WTC11 (cell line): ENCODE data around the gene TULP1. TPM values are rescaled to one million over a fixed set of nuclear protein-coding genes. Genes with fewer than 3 reads are reported as not detected.

Experiments
- ATAC-seq: fragments of 200-7000 bp; cut with Tn5 transposase; 2 replicates; pipeline ENCODE4 v1.10.0; 2021; ENCODE audit warnings: mild to moderate bottlenecking, moderate library complexity
- CTCF ChIA-PET: fragments of 300-600 bp; sonication (Branson Sonifier 250); formaldehyde crosslinking; loops from one replicate; lab custom pipeline; 2021; ENCODE audit warnings: antibody characterized with exemption; lab: Charles Lee
- POLR2A ChIA-PET: fragments of 350-600 bp; sonication (Branson Sonifier 250); formaldehyde crosslinking; loops from one replicate; lab custom pipeline; 2021; ENCODE audit warnings: antibody characterized with exemption; lab: Charles Lee
- DNase-seq: peaks from one replicate; pipeline ENCODE4 v3.0.0; 2021; ENCODE audit warnings: low spot score
- H3K27ac Mint-ChIP-seq: 2 replicates; pipeline ENCODE4 v1.8.0; 2021; ENCODE audit warnings: mixed read lengths
- H3K27me3 Mint-ChIP-seq: 2 replicates; pipeline ENCODE4 v1.8.0; 2021; ENCODE audit warnings: low read depth, mild to moderate bottlenecking, moderate library complexity, mixed read lengths
- H3K36me3 Mint-ChIP-seq: 2 replicates; pipeline ENCODE4 v1.8.0; 2021; ENCODE audit warnings: mixed read lengths
- H3K4me1 Mint-ChIP-seq: 2 replicates; pipeline ENCODE4 v1.8.0; 2022; ENCODE audit warnings: mixed read lengths
- H3K4me3 Mint-ChIP-seq: 2 replicates; pipeline ENCODE4 v1.8.0; 2021; ENCODE audit warnings: mild to moderate bottlenecking, moderate library complexity, mixed read lengths
- H3K9me3 Mint-ChIP-seq: 2 replicates; pipeline ENCODE4 v1.8.0; 2021; ENCODE audit warnings: mixed read lengths
- ELF4 ChIP-seq: sonication (generic); formaldehyde crosslinking; IDR thresholded peaks from 2 replicates; pipeline ENCODE4 v1.8.1; 2022; ENCODE audit warnings: low read depth, mild to moderate bottlenecking, moderate library complexity, missing genetic modification reagents
- FOXJ3 ChIP-seq: sonication (generic); formaldehyde crosslinking; IDR thresholded peaks from 2 replicates; pipeline ENCODE4 v1.9.0; 2021; ENCODE audit warnings: missing genetic modification reagents, mild to moderate bottlenecking, borderline replicate concordance
- GTF2I ChIP-seq: fragments of 250-450 bp; sonication (Bioruptor Pico); conservative IDR thresholded peaks from 2 replicates; pipeline ENCODE4 v1.4.0; 2021; ENCODE audit warnings: mild to moderate bottlenecking
- NFE2L1 ChIP-seq: sonication (generic); formaldehyde crosslinking; IDR thresholded peaks from 2 replicates; pipeline ENCODE4 v1.8.1; 2023; ENCODE audit warnings: missing genetic modification reagents
- NR2C2 ChIP-seq: sonication (generic); formaldehyde crosslinking; IDR thresholded peaks from 2 replicates; pipeline ENCODE4 v1.8.0; 2022; ENCODE audit warnings: mild to moderate bottlenecking, missing genetic modification reagents
- SMAD3 ChIP-seq: sonication (generic); formaldehyde crosslinking; IDR thresholded peaks from 2 replicates; pipeline ENCODE4 v1.8.0; 2022; ENCODE audit warnings: missing genetic modification reagents, mild to moderate bottlenecking, borderline replicate concordance
- ZNF232 ChIP-seq: sonication (generic); formaldehyde crosslinking; IDR thresholded peaks from 2 replicates; pipeline ENCODE4 v1.8.0; 2022; ENCODE audit warnings: mild to moderate bottlenecking, missing genetic modification reagents
- ZNF423 ChIP-seq: fragments of 250-450 bp; sonication (Bioruptor Pico); IDR thresholded peaks from 2 replicates; pipeline ENCODE4 v2.1.2; 2022; ENCODE audit warnings: mild to moderate bottlenecking, moderate library complexity
- total RNA-seq: library from RNA; stranded (reverse); gene quantifications from 3 replicates; pipeline ENCODE4 v1.2.3, GENCODE V29; 2021
- TF ChIP-seq, protein P1 (sequence below): fragments of 250-450 bp; sonication (Bioruptor Pico); IDR thresholded peaks from 2 replicates; pipeline ENCODE4 v1.9.0; 2021; ENCODE audit warnings: mild to moderate bottlenecking, borderline replicate concordance
- TF ChIP-seq, protein P2 (sequence below): sonication (generic); formaldehyde crosslinking; IDR thresholded peaks from 2 replicates; pipeline ENCODE4 v1.8.1; 2023; ENCODE audit warnings: mild to moderate bottlenecking, missing genetic modification reagents
- TF ChIP-seq, protein P3 (sequence below): fragments of 250-450 bp; sonication (Bioruptor Pico); IDR thresholded peaks from 2 replicates; pipeline ENCODE4 v1.9.0; 2021; ENCODE audit warnings: mild to moderate bottlenecking
- TF ChIP-seq, protein P4 (sequence below): fragments of 250-450 bp; sonication (Bioruptor Pico); conservative IDR thresholded peaks from 2 replicates; pipeline ENCODE4 v1.9.0; 2021; ENCODE audit warnings: mild to moderate bottlenecking
- TF ChIP-seq, protein P5 (sequence below): sonication (generic); formaldehyde crosslinking; IDR thresholded peaks from 2 replicates; pipeline ENCODE4 v1.8.1; 2023; ENCODE audit warnings: mild to moderate bottlenecking, missing genetic modification reagents, moderate library complexity
- TF ChIP-seq, protein P6 (sequence below): sonication (generic); formaldehyde crosslinking; IDR thresholded peaks from 2 replicates; pipeline ENCODE4 v1.8.0; 2022; ENCODE audit warnings: mild to moderate bottlenecking, missing genetic modification reagents
- TF ChIP-seq, protein P7 (sequence below): sonication (generic); formaldehyde crosslinking; IDR thresholded peaks from 2 replicates; pipeline ENCODE4 v1.8.1; 2023; ENCODE audit warnings: mild to moderate bottlenecking, missing genetic modification reagents, borderline replicate concordance
- TF ChIP-seq, protein P8 (sequence below): sonication (generic); formaldehyde crosslinking; IDR thresholded peaks from 2 replicates; pipeline ENCODE4 v1.8.1; 2023; ENCODE audit warnings: mild to moderate bottlenecking, moderate library complexity, missing genetic modification reagents

TULP1 gene
- total RNA-seq, 1 experiment from 2014 or later: 2.9 TPM

DNA sequence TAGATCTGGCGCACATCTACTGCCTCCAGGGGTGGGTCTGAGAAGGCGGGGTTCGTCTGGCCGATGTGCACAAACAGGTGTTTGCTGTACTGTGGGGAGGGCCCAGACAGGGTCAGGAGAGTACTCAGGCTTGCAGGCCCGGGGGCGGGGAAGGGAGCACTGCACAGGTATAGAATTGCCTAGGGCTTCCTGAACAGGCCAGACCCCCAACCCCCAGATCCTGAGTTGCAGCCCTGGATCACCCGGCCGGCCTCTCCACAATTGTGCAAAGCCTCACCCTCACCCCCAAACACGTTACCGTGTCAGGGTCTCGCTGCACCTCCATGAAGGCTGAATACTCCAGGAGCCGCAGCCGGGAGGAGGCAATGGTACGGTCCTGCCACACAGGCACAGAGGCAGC is 36.7 kb downstream of the TULP1 start (continued):
- TF ChIP-seq, protein P1, sequence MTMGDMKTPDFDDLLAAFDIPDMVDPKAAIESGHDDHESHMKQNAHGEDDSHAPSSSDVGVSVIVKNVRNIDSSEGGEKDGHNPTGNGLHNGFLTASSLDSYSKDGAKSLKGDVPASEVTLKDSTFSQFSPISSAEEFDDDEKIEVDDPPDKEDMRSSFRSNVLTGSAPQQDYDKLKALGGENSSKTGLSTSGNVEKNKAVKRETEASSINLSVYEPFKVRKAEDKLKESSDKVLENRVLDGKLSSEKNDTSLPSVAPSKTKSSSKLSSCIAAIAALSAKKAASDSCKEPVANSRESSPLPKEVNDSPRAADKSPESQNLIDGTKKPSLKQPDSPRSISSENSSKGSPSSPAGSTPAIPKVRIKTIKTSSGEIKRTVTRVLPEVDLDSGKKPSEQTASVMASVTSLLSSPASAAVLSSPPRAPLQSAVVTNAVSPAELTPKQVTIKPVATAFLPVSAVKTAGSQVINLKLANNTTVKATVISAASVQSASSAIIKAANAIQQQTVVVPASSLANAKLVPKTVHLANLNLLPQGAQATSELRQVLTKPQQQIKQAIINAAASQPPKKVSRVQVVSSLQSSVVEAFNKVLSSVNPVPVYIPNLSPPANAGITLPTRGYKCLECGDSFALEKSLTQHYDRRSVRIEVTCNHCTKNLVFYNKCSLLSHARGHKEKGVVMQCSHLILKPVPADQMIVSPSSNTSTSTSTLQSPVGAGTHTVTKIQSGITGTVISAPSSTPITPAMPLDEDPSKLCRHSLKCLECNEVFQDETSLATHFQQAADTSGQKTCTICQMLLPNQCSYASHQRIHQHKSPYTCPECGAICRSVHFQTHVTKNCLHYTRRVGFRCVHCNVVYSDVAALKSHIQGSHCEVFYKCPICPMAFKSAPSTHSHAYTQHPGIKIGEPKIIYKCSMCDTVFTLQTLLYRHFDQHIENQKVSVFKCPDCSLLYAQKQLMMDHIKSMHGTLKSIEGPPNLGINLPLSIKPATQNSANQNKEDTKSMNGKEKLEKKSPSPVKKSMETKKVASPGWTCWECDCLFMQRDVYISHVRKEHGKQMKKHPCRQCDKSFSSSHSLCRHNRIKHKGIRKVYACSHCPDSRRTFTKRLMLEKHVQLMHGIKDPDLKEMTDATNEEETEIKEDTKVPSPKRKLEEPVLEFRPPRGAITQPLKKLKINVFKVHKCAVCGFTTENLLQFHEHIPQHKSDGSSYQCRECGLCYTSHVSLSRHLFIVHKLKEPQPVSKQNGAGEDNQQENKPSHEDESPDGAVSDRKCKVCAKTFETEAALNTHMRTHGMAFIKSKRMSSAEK (CRISPR knock-in tag): no peak
- TF ChIP-seq, protein P2, sequence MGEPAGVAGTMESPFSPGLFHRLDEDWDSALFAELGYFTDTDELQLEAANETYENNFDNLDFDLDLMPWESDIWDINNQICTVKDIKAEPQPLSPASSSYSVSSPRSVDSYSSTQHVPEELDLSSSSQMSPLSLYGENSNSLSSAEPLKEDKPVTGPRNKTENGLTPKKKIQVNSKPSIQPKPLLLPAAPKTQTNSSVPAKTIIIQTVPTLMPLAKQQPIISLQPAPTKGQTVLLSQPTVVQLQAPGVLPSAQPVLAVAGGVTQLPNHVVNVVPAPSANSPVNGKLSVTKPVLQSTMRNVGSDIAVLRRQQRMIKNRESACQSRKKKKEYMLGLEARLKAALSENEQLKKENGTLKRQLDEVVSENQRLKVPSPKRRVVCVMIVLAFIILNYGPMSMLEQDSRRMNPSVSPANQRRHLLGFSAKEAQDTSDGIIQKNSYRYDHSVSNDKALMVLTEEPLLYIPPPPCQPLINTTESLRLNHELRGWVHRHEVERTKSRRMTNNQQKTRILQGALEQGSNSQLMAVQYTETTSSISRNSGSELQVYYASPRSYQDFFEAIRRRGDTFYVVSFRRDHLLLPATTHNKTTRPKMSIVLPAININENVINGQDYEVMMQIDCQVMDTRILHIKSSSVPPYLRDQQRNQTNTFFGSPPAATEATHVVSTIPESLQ: no peak
- TF ChIP-seq NFE2L1 (CRISPR knock-in tag): no peak
- TF ChIP-seq ZNF423 (CRISPR knock-in tag): no peak
- TF ChIP-seq SMAD3 (CRISPR knock-in tag): no peak
- no peak for TF ChIP-seq NR2C2 (CRISPR knock-in tag)
- TF ChIP-seq FOXJ3 (CRISPR knock-in tag): no peak
- TF ChIP-seq, protein P3, sequence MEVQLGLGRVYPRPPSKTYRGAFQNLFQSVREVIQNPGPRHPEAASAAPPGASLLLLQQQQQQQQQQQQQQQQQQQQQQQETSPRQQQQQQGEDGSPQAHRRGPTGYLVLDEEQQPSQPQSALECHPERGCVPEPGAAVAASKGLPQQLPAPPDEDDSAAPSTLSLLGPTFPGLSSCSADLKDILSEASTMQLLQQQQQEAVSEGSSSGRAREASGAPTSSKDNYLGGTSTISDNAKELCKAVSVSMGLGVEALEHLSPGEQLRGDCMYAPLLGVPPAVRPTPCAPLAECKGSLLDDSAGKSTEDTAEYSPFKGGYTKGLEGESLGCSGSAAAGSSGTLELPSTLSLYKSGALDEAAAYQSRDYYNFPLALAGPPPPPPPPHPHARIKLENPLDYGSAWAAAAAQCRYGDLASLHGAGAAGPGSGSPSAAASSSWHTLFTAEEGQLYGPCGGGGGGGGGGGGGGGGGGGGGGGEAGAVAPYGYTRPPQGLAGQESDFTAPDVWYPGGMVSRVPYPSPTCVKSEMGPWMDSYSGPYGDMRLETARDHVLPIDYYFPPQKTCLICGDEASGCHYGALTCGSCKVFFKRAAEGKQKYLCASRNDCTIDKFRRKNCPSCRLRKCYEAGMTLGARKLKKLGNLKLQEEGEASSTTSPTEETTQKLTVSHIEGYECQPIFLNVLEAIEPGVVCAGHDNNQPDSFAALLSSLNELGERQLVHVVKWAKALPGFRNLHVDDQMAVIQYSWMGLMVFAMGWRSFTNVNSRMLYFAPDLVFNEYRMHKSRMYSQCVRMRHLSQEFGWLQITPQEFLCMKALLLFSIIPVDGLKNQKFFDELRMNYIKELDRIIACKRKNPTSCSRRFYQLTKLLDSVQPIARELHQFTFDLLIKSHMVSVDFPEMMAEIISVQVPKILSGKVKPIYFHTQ: no peak
- TF ChIP-seq, protein P4, sequence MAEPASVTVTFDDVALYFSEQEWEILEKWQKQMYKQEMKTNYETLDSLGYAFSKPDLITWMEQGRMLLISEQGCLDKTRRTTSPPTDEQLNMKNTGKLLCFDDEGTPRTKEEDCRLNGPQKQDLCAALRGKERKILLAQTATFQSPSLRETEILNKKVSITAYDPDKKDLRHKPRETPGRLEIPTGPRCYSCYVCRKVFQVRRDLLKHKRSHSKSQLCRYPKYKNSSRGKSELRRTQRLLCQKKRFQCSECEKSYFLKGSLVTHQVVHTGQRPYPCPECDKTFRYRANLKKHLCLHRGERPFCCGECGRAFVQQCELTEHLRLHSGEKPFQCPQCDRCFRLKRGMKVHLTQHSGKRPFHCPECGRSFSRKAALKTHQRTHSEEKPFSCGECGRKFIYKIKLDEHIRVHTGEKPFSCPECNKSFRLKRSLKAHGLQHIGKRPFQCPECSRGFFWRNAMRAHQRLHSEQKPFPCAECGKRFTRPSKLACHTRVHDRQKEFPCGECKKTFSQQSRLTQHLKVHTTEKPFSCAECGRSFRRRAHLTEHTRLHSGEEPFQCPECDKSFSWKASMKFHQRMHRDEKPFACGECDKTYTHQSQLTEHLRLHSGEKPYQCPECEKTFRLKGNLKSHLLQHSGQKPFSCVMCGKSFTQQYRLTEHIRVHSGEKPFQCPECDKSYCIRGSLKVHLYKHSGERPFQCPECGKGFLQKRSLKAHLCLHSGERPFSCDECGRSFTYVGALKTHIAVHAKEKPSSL: no peak
- TF ChIP-seq, protein P5, sequence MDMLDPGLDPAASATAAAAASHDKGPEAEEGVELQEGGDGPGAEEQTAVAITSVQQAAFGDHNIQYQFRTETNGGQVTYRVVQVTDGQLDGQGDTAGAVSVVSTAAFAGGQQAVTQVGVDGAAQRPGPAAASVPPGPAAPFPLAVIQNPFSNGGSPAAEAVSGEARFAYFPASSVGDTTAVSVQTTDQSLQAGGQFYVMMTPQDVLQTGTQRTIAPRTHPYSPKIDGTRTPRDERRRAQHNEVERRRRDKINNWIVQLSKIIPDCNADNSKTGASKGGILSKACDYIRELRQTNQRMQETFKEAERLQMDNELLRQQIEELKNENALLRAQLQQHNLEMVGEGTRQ (CRISPR knock-in tag): no peak
- TF ChIP-seq, protein P6, sequence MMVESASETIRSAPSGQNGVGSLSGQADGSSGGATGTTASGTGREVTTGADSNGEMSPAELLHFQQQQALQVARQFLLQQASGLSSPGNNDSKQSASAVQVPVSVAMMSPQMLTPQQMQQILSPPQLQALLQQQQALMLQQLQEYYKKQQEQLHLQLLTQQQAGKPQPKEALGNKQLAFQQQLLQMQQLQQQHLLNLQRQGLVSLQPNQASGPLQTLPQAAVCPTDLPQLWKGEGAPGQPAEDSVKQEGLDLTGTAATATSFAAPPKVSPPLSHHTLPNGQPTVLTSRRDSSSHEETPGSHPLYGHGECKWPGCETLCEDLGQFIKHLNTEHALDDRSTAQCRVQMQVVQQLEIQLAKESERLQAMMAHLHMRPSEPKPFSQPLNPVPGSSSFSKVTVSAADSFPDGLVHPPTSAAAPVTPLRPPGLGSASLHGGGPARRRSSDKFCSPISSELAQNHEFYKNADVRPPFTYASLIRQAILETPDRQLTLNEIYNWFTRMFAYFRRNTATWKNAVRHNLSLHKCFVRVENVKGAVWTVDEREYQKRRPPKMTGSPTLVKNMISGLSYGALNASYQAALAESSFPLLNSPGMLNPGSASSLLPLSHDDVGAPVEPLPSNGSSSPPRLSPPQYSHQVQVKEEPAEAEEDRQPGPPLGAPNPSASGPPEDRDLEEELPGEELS: no peak
- TF ChIP-seq, all 79 proteins: peak for 0

DNA sequence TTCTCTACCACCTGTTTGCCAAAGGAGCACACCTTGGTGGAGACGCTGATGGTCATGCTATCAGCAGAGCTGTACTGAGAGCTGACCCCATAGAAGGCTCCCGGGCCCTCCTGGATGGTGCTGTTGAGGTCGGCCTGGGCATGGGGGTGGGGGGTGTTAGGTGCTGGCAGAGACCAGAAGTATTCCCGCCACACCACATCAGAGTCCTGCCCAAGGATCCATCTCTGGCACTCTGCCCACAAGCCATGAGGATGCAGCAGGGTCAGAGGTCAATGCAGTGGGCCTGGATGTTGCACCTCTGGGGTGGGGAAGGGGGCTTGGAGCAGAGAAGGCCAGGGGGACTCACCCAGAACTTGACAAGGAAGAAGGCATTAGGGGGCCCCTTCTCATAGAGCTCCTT is 37.1 kb downstream of the TULP1 start:
- Mint-ChIP-seq H3K9me3 (no peaks in the 10 kb centered on the region), H3K36me3 (peaks cover 40% of the 10 kb centered on the region), H3K27ac (no peak overlapping the region), H3K4me1 (peaks cover 32% of the 10 kb centered on the region), H3K27me3 (no peaks in the 10 kb centered on the region), H3K4me3 (no peak overlapping the region)
- ATAC-seq: no peak
- DNase-seq: no peak
- ChIA-PET POLR2A (interaction anchor here (1.2 to 7.9 kb wide), 3 partner anchors 10 to 22 kb away, joined by 3 to 54 read pairs (median 6); partner anchors contain the start of gene TEAD3), CTCF (interaction anchor here (1.0 to 1.5 kb wide), 3 partner anchors 14 to 134 kb away, joined by 3 to 4 read pairs (median 3); no protein-coding TSS in a partner anchor)
- TF ChIP-seq, protein P7, sequence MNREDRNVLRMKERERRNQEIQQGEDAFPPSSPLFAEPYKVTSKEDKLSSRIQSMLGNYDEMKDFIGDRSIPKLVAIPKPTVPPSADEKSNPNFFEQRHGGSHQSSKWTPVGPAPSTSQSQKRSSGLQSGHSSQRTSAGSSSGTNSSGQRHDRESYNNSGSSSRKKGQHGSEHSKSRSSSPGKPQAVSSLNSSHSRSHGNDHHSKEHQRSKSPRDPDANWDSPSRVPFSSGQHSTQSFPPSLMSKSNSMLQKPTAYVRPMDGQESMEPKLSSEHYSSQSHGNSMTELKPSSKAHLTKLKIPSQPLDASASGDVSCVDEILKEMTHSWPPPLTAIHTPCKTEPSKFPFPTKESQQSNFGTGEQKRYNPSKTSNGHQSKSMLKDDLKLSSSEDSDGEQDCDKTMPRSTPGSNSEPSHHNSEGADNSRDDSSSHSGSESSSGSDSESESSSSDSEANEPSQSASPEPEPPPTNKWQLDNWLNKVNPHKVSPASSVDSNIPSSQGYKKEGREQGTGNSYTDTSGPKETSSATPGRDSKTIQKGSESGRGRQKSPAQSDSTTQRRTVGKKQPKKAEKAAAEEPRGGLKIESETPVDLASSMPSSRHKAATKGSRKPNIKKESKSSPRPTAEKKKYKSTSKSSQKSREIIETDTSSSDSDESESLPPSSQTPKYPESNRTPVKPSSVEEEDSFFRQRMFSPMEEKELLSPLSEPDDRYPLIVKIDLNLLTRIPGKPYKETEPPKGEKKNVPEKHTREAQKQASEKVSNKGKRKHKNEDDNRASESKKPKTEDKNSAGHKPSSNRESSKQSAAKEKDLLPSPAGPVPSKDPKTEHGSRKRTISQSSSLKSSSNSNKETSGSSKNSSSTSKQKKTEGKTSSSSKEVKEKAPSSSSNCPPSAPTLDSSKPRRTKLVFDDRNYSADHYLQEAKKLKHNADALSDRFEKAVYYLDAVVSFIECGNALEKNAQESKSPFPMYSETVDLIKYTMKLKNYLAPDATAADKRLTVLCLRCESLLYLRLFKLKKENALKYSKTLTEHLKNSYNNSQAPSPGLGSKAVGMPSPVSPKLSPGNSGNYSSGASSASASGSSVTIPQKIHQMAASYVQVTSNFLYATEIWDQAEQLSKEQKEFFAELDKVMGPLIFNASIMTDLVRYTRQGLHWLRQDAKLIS (CRISPR knock-in tag): no peak
- TF ChIP-seq ELF4 (no peak), GTF2I (CRISPR knock-in tag) (no peak), ZNF232 (CRISPR knock-in tag) (no peak)
- TF ChIP-seq, protein P8, sequence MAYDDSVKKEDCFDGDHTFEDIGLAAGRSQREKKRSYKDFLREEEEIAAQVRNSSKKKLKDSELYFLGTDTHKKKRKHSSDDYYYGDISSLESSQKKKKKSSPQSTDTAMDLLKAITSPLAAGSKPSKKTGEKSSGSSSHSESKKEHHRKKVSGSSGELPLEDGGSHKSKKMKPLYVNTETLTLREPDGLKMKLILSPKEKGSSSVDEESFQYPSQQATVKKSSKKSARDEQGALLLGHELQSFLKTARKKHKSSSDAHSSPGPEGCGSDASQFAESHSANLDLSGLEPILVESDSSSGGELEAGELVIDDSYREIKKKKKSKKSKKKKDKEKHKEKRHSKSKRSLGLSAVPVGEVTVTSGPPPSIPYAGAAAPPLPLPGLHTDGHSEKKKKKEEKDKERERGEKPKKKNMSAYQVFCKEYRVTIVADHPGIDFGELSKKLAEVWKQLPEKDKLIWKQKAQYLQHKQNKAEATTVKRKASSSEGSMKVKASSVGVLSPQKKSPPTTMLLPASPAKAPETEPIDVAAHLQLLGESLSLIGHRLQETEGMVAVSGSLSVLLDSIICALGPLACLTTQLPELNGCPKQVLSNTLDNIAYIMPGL: no peak
